B cell (primary cell): ENCODE data around the gene THEMIS2. TPM values are rescaled to one million over a fixed set of nuclear protein-coding genes. Genes with fewer than 3 reads are reported as not detected.

Experiments
- ATAC-seq: fragments of 200-7000 bp; cut with Tn5 transposase; one replicate; pipeline ENCODE4 v1.10.0; 2021; ENCODE audit warnings: low read depth, mild to moderate bottlenecking, moderate number of reproducible peaks, moderate library complexity
- CTCF ChIA-PET: fragments of 350-600 bp; sonication (Branson Sonifier 250); formaldehyde crosslinking; loops from one replicate; lab custom pipeline; 2021; ENCODE audit warnings: antibody characterized with exemption, inconsistent platforms; lab: Charles Lee
- POLR2A ChIA-PET: fragments of 350-600 bp; sonication (Branson Sonifier 250); formaldehyde crosslinking; loops from one replicate; lab custom pipeline; 2021; ENCODE audit warnings: antibody characterized with exemption; lab: Charles Lee
- DNase-seq: peaks from one replicate; pipeline ENCODE4 v3.0.0; 2013
- H2AFZ ChIP-seq: 2 replicates; pipeline ENCODE4 v1.6.1; 2012; ENCODE audit warnings: mild to moderate bottlenecking, low read depth, low read length; ENCODE audit not compliant: insufficient read depth, poor library complexity, severe bottlenecking
- H3K27ac ChIP-seq, 2 donors: 1 replicate in 1 of 2; 2 replicates in 1 of 2; pipeline ENCODE4 v1.5.1; 2012 to 2013; ENCODE audit warnings: low read length in 2 of 2, mild to moderate bottlenecking in 2 of 2, moderate library complexity in 1 of 2
- H3K27me3 ChIP-seq, 4 experiments: fragments of 200-600 bp in 1 of 4; sonication (generic) in 1 of 4; replicated peaks in 1 of 4; 1 replicate in 2 of 4; 2 replicates in 2 of 4; pipeline versions ENCODE4 v1.6.1 to v1.7.0; 2013 to 2016; ENCODE audit warnings: low read length in 3 of 4, mild to moderate bottlenecking in 2 of 4, mixed read lengths in 1 of 4, moderate library complexity in 1 of 4; ENCODE audit not compliant: insufficient read depth in 4 of 4, control insufficient read depth in 3 of 4; ENCODE audit errors: control extremely low read depth in 1 of 4
- H3K36me3 ChIP-seq, 2 experiments: replicated peaks in 1 of 2; 1 replicate in 1 of 2; 2 replicates in 1 of 2; pipeline versions ENCODE4 v1.6.1 to v1.7.1; 2013; ENCODE audit warnings: low read length in 1 of 2; ENCODE audit not compliant: insufficient read depth in 2 of 2, control insufficient read depth in 1 of 2; ENCODE audit errors: control extremely low read depth in 1 of 2, extremely low read depth in 1 of 2
- H3K4me1 ChIP-seq, 2 donors: fragments of 200-600 bp in 1 of 2; sonication (generic) in 1 of 2; 1 replicate in 1 of 2; 2 replicates in 1 of 2; pipeline versions ENCODE4 v1.5.1 to v1.6.1; 2013 to 2017; ENCODE audit warnings: low read length in 2 of 2; ENCODE audit not compliant: control insufficient read depth in 2 of 2, insufficient read depth in 2 of 2
- H3K4me2 ChIP-seq: replicated peaks from 2 replicates; pipeline ENCODE3; 2012; ENCODE audit warnings: mild to moderate bottlenecking, low read depth, low read length; ENCODE audit not compliant: poor library complexity, severe bottlenecking
- H3K4me3 ChIP-seq, 5 experiments: fragments of 200-600 bp in 1 of 5; sonication (generic) in 1 of 5; 1 replicate in 3 of 5; 2 replicates in 2 of 5; pipeline versions ENCODE4 v1.5.1 to v1.7.0; 2011 to 2016; ENCODE audit warnings: low read length in 4 of 5, mild to moderate bottlenecking in 4 of 5, low read depth in 2 of 5, control low read depth in 1 of 5, moderate library complexity in 1 of 5; ENCODE audit not compliant: insufficient read depth in 1 of 5; ENCODE audit errors: control extremely low read depth in 1 of 5, extremely low read depth in 1 of 5
- H3K79me2 ChIP-seq: fragments of 200-600 bp; sonication (generic); one replicate; pipeline ENCODE4 v1.6.0; 2016; ENCODE audit warnings: low read length; ENCODE audit not compliant: control insufficient read depth, insufficient read depth
- H3K9ac ChIP-seq: fragments of 200-600 bp; sonication (generic); 2 replicates; pipeline ENCODE4 v1.6.1; 2017; ENCODE audit warnings: mild to moderate bottlenecking, low read length, moderate library complexity
- H3K9me3 ChIP-seq, 3 donors: one replicate each; pipeline versions ENCODE4 v1.6.1 to v1.7.1; 2013; ENCODE audit warnings: low read length in 2 of 3; ENCODE audit not compliant: control insufficient read depth in 2 of 3, insufficient read depth in 1 of 3; ENCODE audit errors: control extremely low read depth in 1 of 3
- H4K20me1 ChIP-seq: 2 replicates; pipeline ENCODE4 v1.6.0; 2012; ENCODE audit warnings: mild to moderate bottlenecking, low read length; ENCODE audit not compliant: insufficient read depth, control insufficient read depth, poor library complexity, severe bottlenecking
- H3K27ac Mint-ChIP-seq: one replicate; pipeline ENCODE4 v1.8.0; 2021; ENCODE audit warnings: mixed read lengths
- H3K27me3 Mint-ChIP-seq: one replicate; pipeline ENCODE4 v1.8.0; 2021; ENCODE audit warnings: mixed read lengths
- H3K4me1 Mint-ChIP-seq: one replicate; pipeline ENCODE4 v1.8.0; 2021; ENCODE audit warnings: mixed read lengths
- H3K4me3 Mint-ChIP-seq: one replicate; pipeline ENCODE4 v1.8.0; 2021; ENCODE audit warnings: mixed read lengths
- H3K9me3 Mint-ChIP-seq: one replicate; pipeline ENCODE4 v1.8.0; 2022; ENCODE audit warnings: mixed read lengths; ENCODE audit not compliant: insufficient read depth
- CTCF ChIP-seq: fragments of 200-600 bp; IDR thresholded peaks from one replicate; pipeline ENCODE4 v1.8.0; 2022; ENCODE audit warnings: antibody characterized with exemption, mild to moderate bottlenecking
- EZH2 ChIP-seq: IDR thresholded peaks from 2 replicates; pipeline ENCODE4 v1.6.1; 2012; ENCODE audit warnings: borderline replicate concordance, low read depth, mild to moderate bottlenecking, moderate library complexity, low read length; ENCODE audit not compliant: insufficient read depth, poor library complexity, severe bottlenecking
- WGBS: methylation state at CpG from one replicate; pipeline ENCODE4 v1.1.5; 2013; ENCODE audit warnings: missing lambda C conversion rate; ENCODE audit not compliant: insufficient coverage; 5-methylcytosine and 5-hydroxymethylcytosine counted together
- intact Hi-C: fragments of 100-400 bp; cut with micrococcal nuclease; formaldehyde crosslinking; loops from one replicate; pipeline ENCODE4 v1.10.0; 2022
- polyA plus RNA-seq: library from polyadenylated mRNA; depleted of rRNA; stranded (reverse); fragments of >200 nt; gene quantifications from 2 replicates; pipeline ENCODE4 v1.2.3, GENCODE V29; 2012
- total RNA-seq, 2 donors: library from RNA; stranded (reverse); fragments of 120-200 nt in 1 of 2; gene quantifications; 1 replicate in 1 of 2; 2 replicates in 1 of 2; pipeline versions ENCODE4 v1.2.3 to v1.2.4, GENCODE V29; 2013 to 2022

Gene THEMIS2
- total and polyA plus RNA-seq, 2 donors (not counting 1 experiment from before 2014, with no cell fraction given) = 72.0 to 230 TPM

- DNase-seq = peak; percentile 47
- Mint-ChIP-seq H3K9me3 (no peaks in the 10 kb centered on the region), H3K27ac (peak overlapping the region; percentile 85), H3K4me1 (peaks cover 57% of the 10 kb centered on the region), H3K4me3 (peak overlapping the region; percentile 71), H3K27me3 (no peaks in the 10 kb centered on the region)
- Histone ChIP-seq H3K27me3 (no peaks in the 10 kb centered on the region), H3K79me2 (peaks cover 6% of the 10 kb centered on the region), H3K4me1 (peaks cover 30 to 64% of the 10 kb centered on the region in 2 donors), H3K4me2 (peak overlapping the region; percentile 28), H3K9ac (no peak overlapping the region), H3K9me3 (no peaks in the 10 kb centered on the region), H3K36me3 (peaks cover 6 to 50% of the 10 kb centered on the region in 2 experiments), H3K27ac (peak overlapping the region; percentile 61 to 77), H4K20me1 (no peaks in the 10 kb centered on the region), H2AFZ (no peak overlapping the region), H3K4me3 (no peak overlapping the region)
- WGBS = 58% methylated on average over 7 of the region's 8 CpGs
- CTCF ChIA-PET = interaction anchor here (1.0 kb wide), 1 partner anchor 21 kb away, joined by 3 read pairs; no protein-coding TSS in a partner anchor
- ATAC-seq = no peak
- intact Hi-C loops = no loop called here
- TF ChIP-seq EZH2 (no peak), CTCF (no peak)
- POLR2A ChIA-PET = no interaction called here
Observed at GRCh38 chr1:27885114-27885528, 12.8 kb downstream of the THEMIS2 start.

- WGBS = 83% methylated on average over 14 of the region's 15 CpGs
- H3K79me2 ChIP-seq = peaks cover 5% of the 10 kb centered on the region
- no peak overlapping the region for H2AFZ ChIP-seq
- Mint-ChIP-seq H3K9me3 (no peaks in the 10 kb centered on the region), H3K27me3 (no peaks in the 10 kb centered on the region), H3K4me1 (peaks cover 63% of the 10 kb centered on the region), H3K4me3 (no peak overlapping the region), H3K27ac (peak overlapping the region; percentile 37)
- intact Hi-C loops = no loop called here
- ATAC-seq (no peak), DNase-seq (no peak)
- no peaks in the 10 kb centered on the region for H3K27me3 ChIP-seq
- H3K9me3 ChIP-seq = no peaks in the 10 kb centered on the region
- TF ChIP-seq EZH2 (no peak), CTCF (no peak)
- H3K27ac ChIP-seq = peak overlapping the region; percentile 52 to 81
- H3K4me1 ChIP-seq = peaks cover 36 to 70% of the 10 kb centered on the region in 2 donors
- no peak overlapping the region for H3K4me2 ChIP-seq
- CTCF ChIA-PET = no interaction called here
- no peak overlapping the region for H3K9ac ChIP-seq
- H3K36me3 ChIP-seq = peaks cover 6 to 43% of the 10 kb centered on the region in 2 experiments
- H3K4me3 ChIP-seq = no peak overlapping the region
- no peaks in the 10 kb centered on the region for H4K20me1 ChIP-seq
- POLR2A ChIA-PET = interaction anchor here (0.6 to 2.1 kb wide), 2 partner anchors 11 to 459 kb away, joined by 3 to 5 read pairs; no protein-coding TSS in a partner anchor
Observed at GRCh38 chr1:27885621-27886352, 13.4 kb downstream of the THEMIS2 start.
